ENCODE measurements around the gene PACRG. TPM values are rescaled to one million over a fixed set of nuclear protein-coding genes. Genes with fewer than 3 reads are reported as not detected.

Gene PACRG
- total RNA-seq, 3 donors from 2014 or later, result 0.64 to 6.4 (median 4.6) TPM

GRCh38 chr6:163255265-163255664, 527.5 kb downstream of the PACRG start:
- Histone ChIP-seq H3K27ac (no peak overlapping the region), H3K4me3 (no peak overlapping the region), H3K4me1 (no peaks in the 10 kb centered on the region), H3K9me3 (no peaks in the 10 kb centered on the region), H3K27me3 (no peaks in the 10 kb centered on the region), H3K36me3 (no peaks in the 10 kb centered on the region)
- no peak for DNase-seq (ENCODE audit: low spot score in 2 of 2)
- intact Hi-C loops (cut with DNase I; ENCODE audit: low total_unique reads), result no loop called here
- TF ChIP-seq CTCF (IDR thresholded peaks at IDR 0.05) (no peak), POLR2AphosphoS5 (IDR thresholded peaks at IDR 0.05) (no peak), POLR2A (IDR thresholded peaks at IDR 0.05) (no peak)

- no peak overlapping the region for H3K27ac ChIP-seq
- H3K4me1 ChIP-seq, result no peaks in the 10 kb centered on the region
- H3K4me3 ChIP-seq, result peak overlapping the region; percentile 24 to 59 (median 27)
- no peaks in the 10 kb centered on the region for H3K9me3 ChIP-seq
- no peaks in the 10 kb centered on the region for H3K27me3 ChIP-seq
- intact Hi-C loops (cut with DNase I; ENCODE audit: low total_unique reads), result no loop called here
- TF ChIP-seq POLR2A (IDR thresholded peaks at IDR 0.05), result no peak
- no peak for TF ChIP-seq POLR2AphosphoS5 (IDR thresholded peaks at IDR 0.05)
- no peak for TF ChIP-seq CTCF (IDR thresholded peaks at IDR 0.05)
- no peaks in the 10 kb centered on the region for H3K36me3 ChIP-seq
- no peak for DNase-seq (ENCODE audit: low spot score in 2 of 2)
Observed at GRCh38 chr6:163259689-163260088, 531.9 kb downstream of the PACRG start.

GRCh38 chr6:163260111-163260895, 532.5 kb downstream of the PACRG start:
- H3K27ac ChIP-seq, result no peak overlapping the region
- intact Hi-C loops (cut with DNase I; ENCODE audit: low total_unique reads), result no loop called here

GRCh38 chr6:163260911-163261310, 533.1 kb downstream of the PACRG start:
- Histone ChIP-seq H3K27me3 (no peaks in the 10 kb centered on the region), H3K36me3 (no peaks in the 10 kb centered on the region), H3K4me1 (no peaks in the 10 kb centered on the region), H3K9me3 (no peaks in the 10 kb centered on the region), H3K4me3 (peak overlapping the region in 2 of 3 donors; percentile 27 to 59), H3K27ac (no peak overlapping the region)
- no peak for DNase-seq (ENCODE audit: low spot score in 2 of 2)
- no peak for TF ChIP-seq POLR2AphosphoS5 (IDR thresholded peaks at IDR 0.05)
- no peak for TF ChIP-seq POLR2A (IDR thresholded peaks at IDR 0.05)
- TF ChIP-seq CTCF (IDR thresholded peaks at IDR 0.05), result no peak
- intact Hi-C loops (cut with DNase I; ENCODE audit: low total_unique reads), result no loop called here

More at GRCh38 chr6:163260111-163260895, 532.5 kb downstream of the PACRG start:
- Histone ChIP-seq H3K27me3 (no peaks in the 10 kb centered on the region), H3K9me3 (no peaks in the 10 kb centered on the region), H3K36me3 (no peaks in the 10 kb centered on the region), H3K4me1 (no peaks in the 10 kb centered on the region), H3K4me3 (peak overlapping the region; percentile 24 to 59 (median 27))
- TF ChIP-seq POLR2AphosphoS5 (IDR thresholded peaks at IDR 0.05), result no peak
- TF ChIP-seq CTCF (IDR thresholded peaks at IDR 0.05), result no peak
- no peak for TF ChIP-seq POLR2A (IDR thresholded peaks at IDR 0.05)
- DNase-seq (ENCODE audit: low spot score in 2 of 2), result no peak

- no peaks in the 10 kb centered on the region for H3K4me1 ChIP-seq
- H3K9me3 ChIP-seq, result no peaks in the 10 kb centered on the region
- TF ChIP-seq CTCF (IDR thresholded peaks at IDR 0.05), result no peak
- no peak for TF ChIP-seq POLR2A (IDR thresholded peaks at IDR 0.05)
- no peak for TF ChIP-seq POLR2AphosphoS5 (IDR thresholded peaks at IDR 0.05)
- no peak overlapping the region for H3K4me3 ChIP-seq
- DNase-seq (ENCODE audit: low spot score in 2 of 2), result no peak
- no peaks in the 10 kb centered on the region for H3K27me3 ChIP-seq
- no peaks in the 10 kb centered on the region for H3K36me3 ChIP-seq
- intact Hi-C loops (cut with DNase I; ENCODE audit: low total_unique reads), result no loop called here
- H3K27ac ChIP-seq, result no peak overlapping the region
Observed at GRCh38 chr6:163261361-163261760, 533.6 kb downstream of the PACRG start.
